GM23338 (cell line): ENCODE measurements around the gene TNNI3K. TPM values are rescaled to one million over a fixed set of nuclear protein-coding genes. Genes with fewer than 3 reads are reported as not detected.

Experiments used
- ATAC-seq: fragments of 200-7000 bp; cut with Tn5 transposase; 3 replicates; pipeline ENCODE4 v1.9.1; 2020
- DNase-seq: peaks from one replicate; pipeline ENCODE4 v3.0.0-alpha.2; 2015; ENCODE audit warnings: low spot score
- H2AFZ ChIP-seq: fragments of 200-600 bp; sonication (generic); 2 replicates; pipeline ENCODE4 v1.8.0; 2016; ENCODE audit warnings: antibody characterized with exemption, mild to moderate bottlenecking, moderate library complexity
- H3F3A ChIP-seq: fragments of 200-600 bp; sonication (generic); replicated peaks from 2 replicates; pipeline ENCODE4 v1.8.0; 2017; ENCODE audit warnings: antibody characterized with exemption, mixed run types, low read depth
- H3K27ac ChIP-seq: fragments of 200-600 bp; sonication (generic); 2 replicates; pipeline ENCODE4 v1.6.1; 2016; ENCODE audit warnings: low read depth
- H3K27me3 ChIP-seq: fragments of 200-600 bp; sonication (generic); 2 replicates; pipeline ENCODE4 v1.8.0; 2016; ENCODE audit warnings: mild to moderate bottlenecking, mixed run types, moderate library complexity; ENCODE audit not compliant: insufficient read depth
- H3K36me3 ChIP-seq: fragments of 200-600 bp; sonication (generic); 2 replicates; pipeline ENCODE4 v1.8.0; 2016; ENCODE audit warnings: mild to moderate bottlenecking; ENCODE audit not compliant: insufficient read depth
- H3K4me1 ChIP-seq: fragments of 200-600 bp; sonication (generic); 2 replicates; pipeline ENCODE4 v1.8.0; 2016; ENCODE audit warnings: mild to moderate bottlenecking, moderate library complexity; ENCODE audit not compliant: insufficient read depth
- H3K4me2 ChIP-seq: fragments of 200-600 bp; sonication (generic); 2 replicates; pipeline ENCODE4 v1.7.1; 2017; ENCODE audit warnings: mixed run types
- H3K4me3 ChIP-seq: fragments of 200-600 bp; sonication (generic); 2 replicates; pipeline ENCODE4 v1.6.1; 2016; ENCODE audit warnings: mixed run types
- H3K79me2 ChIP-seq: fragments of 200-600 bp; sonication (generic); replicated peaks from 2 replicates; pipeline ENCODE4 v1.8.0; 2017; ENCODE audit warnings: mild to moderate bottlenecking; ENCODE audit not compliant: insufficient read depth
- H3K9me2 ChIP-seq: fragments of 200-600 bp; sonication (generic); 2 replicates; pipeline ENCODE4 v1.8.0; 2017; ENCODE audit not compliant: insufficient read depth
- H4K20me1 ChIP-seq: fragments of 200-600 bp; sonication (generic); replicated peaks from 2 replicates; pipeline ENCODE4 v1.8.0; 2017; ENCODE audit warnings: mild to moderate bottlenecking; ENCODE audit not compliant: insufficient read depth
- H3K27ac Mint-ChIP-seq: 2 replicates; pipeline ENCODE4 v1.8.0; 2020; ENCODE audit warnings: inconsistent platforms, mild to moderate bottlenecking, moderate library complexity, mixed read lengths
- H3K27me3 Mint-ChIP-seq: 3 replicates; pipeline ENCODE4 v1.8.0; 2022; ENCODE audit warnings: low read depth, mild to moderate bottlenecking, moderate library complexity, mixed read lengths, inconsistent platforms; ENCODE audit not compliant: insufficient read depth, poor library complexity
- H3K36me3 Mint-ChIP-seq: 3 replicates; pipeline ENCODE4 v1.8.0; 2021; ENCODE audit warnings: low read depth, mild to moderate bottlenecking, inconsistent platforms, moderate library complexity, mixed read lengths
- H3K4me1 Mint-ChIP-seq: 3 replicates; pipeline ENCODE4 v1.8.0; 2020; ENCODE audit warnings: mild to moderate bottlenecking, inconsistent platforms, mixed read lengths
- H3K4me3 Mint-ChIP-seq: 3 replicates; pipeline ENCODE4 v1.8.0; 2021; ENCODE audit warnings: moderate library complexity, mild to moderate bottlenecking, inconsistent platforms, mixed read lengths
- H3K9me3 Mint-ChIP-seq: 3 replicates; pipeline ENCODE4 v1.8.0; 2020; ENCODE audit warnings: moderate library complexity, mild to moderate bottlenecking, inconsistent platforms, mixed read lengths
- EZH2phosphoT487 ChIP-seq: fragments of 200-600 bp; sonication (generic); IDR thresholded peaks from one replicate; pipeline ENCODE4 v1.8.1; 2018; ENCODE audit warnings: antibody characterized with exemption; ENCODE audit not compliant: unreplicated experiment
- NANOG ChIP-seq: IDR thresholded peaks from 2 replicates; pipeline ENCODE4 v1.6.1; 2016; ENCODE audit warnings: antibody characterized with exemption, borderline replicate concordance
- POLR2AphosphoS5 ChIP-seq: IDR thresholded peaks from 2 replicates; pipeline ENCODE4 v1.6.1; 2016; ENCODE audit warnings: antibody characterized with exemption, low read depth
- STAT1 ChIP-seq: IDR thresholded peaks from one replicate; pipeline ENCODE4 v1.6.1; 2016; ENCODE audit warnings: antibody characterized with exemption; ENCODE audit not compliant: unreplicated experiment
- ZNF114 ChIP-seq: fragments of 250-450 bp; sonication (Bioruptor Pico); IDR thresholded peaks from 2 replicates; pipeline ENCODE4 v1.5.0; 2020; ENCODE audit warnings: mild to moderate bottlenecking, moderate library complexity
- ZNF331 ChIP-seq: fragments of 250-450 bp; sonication (Bioruptor Pico); IDR thresholded peaks from 2 replicates; pipeline ENCODE4 v1.5.0; 2020; ENCODE audit warnings: low read depth, mild to moderate bottlenecking, moderate library complexity
- polyA plus RNA-seq: library from polyadenylated mRNA; unstranded; fragments of >200 nt; fragmentation: Nextera tagmentation; extraction: Ambion mirVana; gene quantifications from 2 replicates; pipeline ENCODE4 v1.2.1, GENCODE V29; 2016
- total RNA-seq: library from RNA; depleted of rRNA; stranded (reverse); fragments of >200 nt; shearing (Covaris generic); gene quantifications from 2 replicates; pipeline ENCODE4 v1.2.3, GENCODE V29; 2014
- TF ChIP-seq, protein P1 (sequence below): fragments of 250-450 bp; sonication (Bioruptor Pico); IDR thresholded peaks from 2 replicates; pipeline ENCODE4 v1.5.0; 2020; ENCODE audit warnings: mild to moderate bottlenecking, moderate library complexity
- TF ChIP-seq, protein P2 (sequence below): IDR thresholded peaks from one replicate; pipeline ENCODE4 v1.6.1; 2018; ENCODE audit warnings: antibody characterized with exemption; ENCODE audit not compliant: unreplicated experiment

TNNI3K gene
- total and polyA plus RNA-seq, 2 experiments from 2014 or later, result not detected

DNA sequence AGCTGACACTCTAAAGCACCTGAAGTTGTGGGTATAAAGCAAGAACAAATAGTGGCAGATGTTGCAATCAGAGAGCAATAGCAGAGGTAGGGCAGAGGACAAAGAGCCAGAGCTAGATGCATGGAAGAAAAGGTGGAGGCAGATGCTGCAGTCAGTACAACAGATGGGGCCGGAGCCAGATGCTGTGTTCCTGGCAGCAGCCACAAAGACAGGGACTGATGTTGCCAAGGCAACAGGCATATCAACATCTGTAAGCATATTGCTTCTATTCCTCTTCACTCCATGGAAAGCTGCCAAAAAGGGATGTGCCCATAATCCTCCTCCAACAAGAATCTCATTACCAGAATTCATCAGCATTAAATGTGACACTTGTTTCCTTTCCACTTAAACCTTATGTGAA, 108.0 kb downstream of the TNNI3K start:
- Histone ChIP-seq H2AFZ (no peak overlapping the region), H3K4me1 (no peaks in the 10 kb centered on the region), H3F3A (no peaks in the 10 kb centered on the region), H3K9me2 (no peaks in the 10 kb centered on the region), H3K36me3 (no peaks in the 10 kb centered on the region), H3K27me3 (no peaks in the 10 kb centered on the region), H3K4me3 (no peak overlapping the region), H3K4me2 (no peak overlapping the region), H3K27ac (no peak overlapping the region), H4K20me1 (no peaks in the 10 kb centered on the region), H3K79me2 (no peaks in the 10 kb centered on the region)
- TF ChIP-seq STAT1, result no peak
- TF ChIP-seq ZNF114 (CRISPR knock-in tag), result no peak
- no peak for TF ChIP-seq EZH2phosphoT487
- TF ChIP-seq POLR2AphosphoS5, result no peak
- ATAC-seq (peak; percentile 48; the same call in 2 of the 3 replicates), DNase-seq (peak; percentile 56)
- no peak overlapping the region for H3K4me3 Mint-ChIP-seq
- H3K36me3 Mint-ChIP-seq, result no peaks in the 10 kb centered on the region
- H3K27ac Mint-ChIP-seq, result no peak overlapping the region
- no peaks in the 10 kb centered on the region; the same call in 2 of the 3 replicates for H3K9me3 Mint-ChIP-seq
- no peaks in the 10 kb centered on the region for H3K4me1 Mint-ChIP-seq
- no peaks in the 10 kb centered on the region for H3K27me3 Mint-ChIP-seq

DNA sequence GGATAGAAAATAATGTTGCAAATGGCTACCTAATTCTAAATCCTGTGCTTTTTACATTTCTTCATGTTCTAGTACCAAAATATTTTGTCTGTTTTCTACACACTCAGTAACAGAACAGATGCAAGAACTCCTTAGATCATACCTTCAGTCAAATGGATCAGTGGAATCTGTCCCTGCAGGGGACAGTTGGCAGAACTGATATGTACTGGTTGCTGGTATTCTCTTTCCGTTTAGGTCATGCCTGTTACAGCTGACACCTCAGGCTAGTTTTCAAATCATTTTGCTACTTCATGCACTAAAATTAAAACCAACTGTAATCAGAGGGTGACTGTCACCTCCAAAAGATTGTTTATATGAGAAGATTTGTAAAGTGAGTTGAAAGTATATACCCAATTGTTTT, 109.2 kb downstream of the TNNI3K start:
- no peaks in the 10 kb centered on the region; the same call in 2 of the 3 replicates for H3K9me3 Mint-ChIP-seq
- H3K4me1 Mint-ChIP-seq, result no peaks in the 10 kb centered on the region
- ATAC-seq (no peak), DNase-seq (no peak)
- H3F3A ChIP-seq, result no peaks in the 10 kb centered on the region
- H3K4me3 Mint-ChIP-seq, result no peak overlapping the region
- H3K4me3 ChIP-seq, result no peak overlapping the region
- H3K4me2 ChIP-seq, result no peak overlapping the region
- H3K9me2 ChIP-seq, result no peaks in the 10 kb centered on the region
- TF ChIP-seq ZNF331 (CRISPR knock-in tag) (no peak), NANOG (no peak)
- TF ChIP-seq, protein P1, sequence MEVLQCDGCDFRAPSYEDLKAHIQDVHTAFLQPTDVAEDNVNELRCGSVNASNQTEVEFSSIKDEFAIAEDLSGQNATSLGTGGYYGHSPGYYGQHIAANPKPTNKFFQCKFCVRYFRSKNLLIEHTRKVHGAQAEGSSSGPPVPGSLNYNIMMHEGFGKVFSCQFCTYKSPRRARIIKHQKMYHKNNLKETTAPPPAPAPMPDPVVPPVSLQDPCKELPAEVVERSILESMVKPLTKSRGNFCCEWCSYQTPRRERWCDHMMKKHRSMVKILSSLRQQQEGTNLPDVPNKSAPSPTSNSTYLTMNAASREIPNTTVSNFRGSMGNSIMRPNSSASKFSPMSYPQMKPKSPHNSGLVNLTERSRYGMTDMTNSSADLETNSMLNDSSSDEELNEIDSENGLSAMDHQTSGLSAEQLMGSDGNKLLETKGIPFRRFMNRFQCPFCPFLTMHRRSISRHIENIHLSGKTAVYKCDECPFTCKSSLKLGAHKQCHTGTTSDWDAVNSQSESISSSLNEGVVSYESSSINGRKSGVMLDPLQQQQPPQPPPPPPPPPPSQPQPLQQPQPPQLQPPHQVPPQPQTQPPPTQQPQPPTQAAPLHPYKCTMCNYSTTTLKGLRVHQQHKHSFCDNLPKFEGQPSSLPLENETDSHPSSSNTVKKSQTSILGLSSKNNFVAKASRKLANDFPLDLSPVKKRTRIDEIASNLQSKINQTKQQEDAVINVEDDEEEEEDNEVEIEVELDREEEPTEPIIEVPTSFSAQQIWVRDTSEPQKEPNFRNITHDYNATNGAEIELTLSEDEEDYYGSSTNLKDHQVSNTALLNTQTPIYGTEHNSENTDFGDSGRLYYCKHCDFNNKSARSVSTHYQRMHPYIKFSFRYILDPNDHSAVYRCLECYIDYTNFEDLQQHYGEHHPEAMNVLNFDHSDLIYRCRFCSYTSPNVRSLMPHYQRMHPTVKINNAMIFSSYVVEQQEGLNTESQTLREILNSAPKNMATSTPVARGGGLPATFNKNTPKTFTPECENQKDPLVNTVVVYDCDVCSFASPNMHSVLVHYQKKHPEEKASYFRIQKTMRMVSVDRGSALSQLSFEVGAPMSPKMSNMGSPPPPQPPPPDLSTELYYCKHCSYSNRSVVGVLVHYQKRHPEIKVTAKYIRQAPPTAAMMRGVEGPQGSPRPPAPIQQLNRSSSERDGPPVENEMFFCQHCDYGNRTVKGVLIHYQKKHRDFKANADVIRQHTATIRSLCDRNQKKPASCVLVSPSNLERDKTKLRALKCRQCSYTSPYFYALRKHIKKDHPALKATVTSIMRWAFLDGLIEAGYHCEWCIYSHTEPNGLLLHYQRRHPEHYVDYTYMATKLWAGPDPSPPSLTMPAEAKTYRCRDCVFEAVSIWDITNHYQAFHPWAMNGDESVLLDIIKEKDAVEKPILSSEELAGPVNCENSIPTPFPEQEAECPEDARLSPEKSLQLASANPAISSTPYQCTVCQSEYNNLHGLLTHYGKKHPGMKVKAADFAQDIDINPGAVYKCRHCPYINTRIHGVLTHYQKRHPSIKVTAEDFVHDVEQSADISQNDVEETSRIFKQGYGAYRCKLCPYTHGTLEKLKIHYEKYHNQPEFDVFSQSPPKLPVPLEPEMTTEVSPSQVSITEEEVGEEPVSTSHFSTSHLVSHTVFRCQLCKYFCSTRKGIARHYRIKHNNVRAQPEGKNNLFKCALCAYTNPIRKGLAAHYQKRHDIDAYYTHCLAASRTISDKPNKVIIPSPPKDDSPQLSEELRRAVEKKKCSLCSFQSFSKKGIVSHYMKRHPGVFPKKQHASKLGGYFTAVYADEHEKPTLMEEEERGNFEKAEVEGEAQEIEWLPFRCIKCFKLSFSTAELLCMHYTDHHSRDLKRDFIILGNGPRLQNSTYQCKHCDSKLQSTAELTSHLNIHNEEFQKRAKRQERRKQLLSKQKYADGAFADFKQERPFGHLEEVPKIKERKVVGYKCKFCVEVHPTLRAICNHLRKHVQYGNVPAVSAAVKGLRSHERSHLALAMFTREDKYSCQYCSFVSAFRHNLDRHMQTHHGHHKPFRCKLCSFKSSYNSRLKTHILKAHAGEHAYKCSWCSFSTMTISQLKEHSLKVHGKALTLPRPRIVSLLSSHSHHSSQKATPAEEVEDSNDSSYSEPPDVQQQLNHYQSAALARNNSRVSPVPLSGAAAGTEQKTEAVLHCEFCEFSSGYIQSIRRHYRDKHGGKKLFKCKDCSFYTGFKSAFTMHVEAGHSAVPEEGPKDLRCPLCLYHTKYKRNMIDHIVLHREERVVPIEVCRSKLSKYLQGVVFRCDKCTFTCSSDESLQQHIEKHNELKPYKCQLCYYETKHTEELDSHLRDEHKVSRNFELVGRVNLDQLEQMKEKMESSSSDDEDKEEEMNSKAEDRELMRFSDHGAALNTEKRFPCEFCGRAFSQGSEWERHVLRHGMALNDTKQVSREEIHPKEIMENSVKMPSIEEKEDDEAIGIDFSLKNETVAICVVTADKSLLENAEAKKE (CRISPR knock-in tag), result no peak
- TF ChIP-seq, protein P2, sequence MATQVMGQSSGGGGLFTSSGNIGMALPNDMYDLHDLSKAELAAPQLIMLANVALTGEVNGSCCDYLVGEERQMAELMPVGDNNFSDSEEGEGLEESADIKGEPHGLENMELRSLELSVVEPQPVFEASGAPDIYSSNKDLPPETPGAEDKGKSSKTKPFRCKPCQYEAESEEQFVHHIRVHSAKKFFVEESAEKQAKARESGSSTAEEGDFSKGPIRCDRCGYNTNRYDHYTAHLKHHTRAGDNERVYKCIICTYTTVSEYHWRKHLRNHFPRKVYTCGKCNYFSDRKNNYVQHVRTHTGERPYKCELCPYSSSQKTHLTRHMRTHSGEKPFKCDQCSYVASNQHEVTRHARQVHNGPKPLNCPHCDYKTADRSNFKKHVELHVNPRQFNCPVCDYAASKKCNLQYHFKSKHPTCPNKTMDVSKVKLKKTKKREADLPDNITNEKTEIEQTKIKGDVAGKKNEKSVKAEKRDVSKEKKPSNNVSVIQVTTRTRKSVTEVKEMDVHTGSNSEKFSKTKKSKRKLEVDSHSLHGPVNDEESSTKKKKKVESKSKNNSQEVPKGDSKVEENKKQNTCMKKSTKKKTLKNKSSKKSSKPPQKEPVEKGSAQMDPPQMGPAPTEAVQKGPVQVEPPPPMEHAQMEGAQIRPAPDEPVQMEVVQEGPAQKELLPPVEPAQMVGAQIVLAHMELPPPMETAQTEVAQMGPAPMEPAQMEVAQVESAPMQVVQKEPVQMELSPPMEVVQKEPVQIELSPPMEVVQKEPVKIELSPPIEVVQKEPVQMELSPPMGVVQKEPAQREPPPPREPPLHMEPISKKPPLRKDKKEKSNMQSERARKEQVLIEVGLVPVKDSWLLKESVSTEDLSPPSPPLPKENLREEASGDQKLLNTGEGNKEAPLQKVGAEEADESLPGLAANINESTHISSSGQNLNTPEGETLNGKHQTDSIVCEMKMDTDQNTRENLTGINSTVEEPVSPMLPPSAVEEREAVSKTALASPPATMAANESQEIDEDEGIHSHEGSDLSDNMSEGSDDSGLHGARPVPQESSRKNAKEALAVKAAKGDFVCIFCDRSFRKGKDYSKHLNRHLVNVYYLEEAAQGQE, result no peak
- no peaks in the 10 kb centered on the region for H3K79me2 ChIP-seq
- H3K27me3 ChIP-seq, result no peaks in the 10 kb centered on the region
- H3K36me3 ChIP-seq, result no peaks in the 10 kb centered on the region
- no peaks in the 10 kb centered on the region for H3K27me3 Mint-ChIP-seq
- H4K20me1 ChIP-seq, result no peaks in the 10 kb centered on the region
- H3K27ac ChIP-seq, result no peak overlapping the region
- no peaks in the 10 kb centered on the region for H3K4me1 ChIP-seq
- no peak overlapping the region for H3K27ac Mint-ChIP-seq
- H2AFZ ChIP-seq, result no peak overlapping the region
- no peaks in the 10 kb centered on the region for H3K36me3 Mint-ChIP-seq
